ENCODE data around the gene CHST5. TPM values are rescaled to one million over a fixed set of nuclear protein-coding genes. Genes with fewer than 3 reads are reported as not detected.
"Not testable (repeated sequence)": the region's sequence is repeated elsewhere in the genome, so short reads cannot be mapped to it uniquely, and the experiment has no call there.

Gene CHST5
- total RNA-seq, 1 donor from 2014 or later = 0.07 TPM

DNA sequence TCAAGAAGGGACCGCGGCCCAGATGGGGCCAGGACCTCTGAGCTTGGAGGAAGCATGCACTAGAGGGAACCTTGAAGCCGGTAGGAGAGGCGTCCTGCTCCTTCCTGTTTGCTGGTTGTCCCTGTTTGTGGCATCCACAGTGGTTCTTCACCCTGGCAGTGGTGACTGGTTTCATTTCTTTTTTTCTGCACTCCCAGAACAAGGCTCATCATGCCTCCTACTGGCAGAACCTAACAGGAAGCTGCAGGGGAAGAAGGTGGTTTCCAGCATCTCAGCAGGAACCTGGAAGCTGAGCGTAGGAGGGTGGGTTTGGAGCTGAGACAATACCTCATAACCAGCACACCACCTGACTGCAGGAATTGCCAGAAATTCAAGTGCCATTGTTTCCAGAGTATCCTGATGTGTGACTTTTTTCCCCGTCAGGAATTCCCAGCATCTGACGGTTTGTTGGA lies 14.3 kb upstream of the CHST5 start:
- H3K4me1 Mint-ChIP-seq (ENCODE audit: low read depth) = peaks cover 5% of the 10 kb centered on the region
- no peaks in the 10 kb centered on the region for H3K27me3 Mint-ChIP-seq (ENCODE audit: low read depth)
- H3K4me3 Mint-ChIP-seq (ENCODE audit: unreplicated experiment) = no peak overlapping the region
- no peak overlapping the region for H3K27ac Mint-ChIP-seq (ENCODE audit: unreplicated experiment)
- TF ChIP-seq, protein P1, sequence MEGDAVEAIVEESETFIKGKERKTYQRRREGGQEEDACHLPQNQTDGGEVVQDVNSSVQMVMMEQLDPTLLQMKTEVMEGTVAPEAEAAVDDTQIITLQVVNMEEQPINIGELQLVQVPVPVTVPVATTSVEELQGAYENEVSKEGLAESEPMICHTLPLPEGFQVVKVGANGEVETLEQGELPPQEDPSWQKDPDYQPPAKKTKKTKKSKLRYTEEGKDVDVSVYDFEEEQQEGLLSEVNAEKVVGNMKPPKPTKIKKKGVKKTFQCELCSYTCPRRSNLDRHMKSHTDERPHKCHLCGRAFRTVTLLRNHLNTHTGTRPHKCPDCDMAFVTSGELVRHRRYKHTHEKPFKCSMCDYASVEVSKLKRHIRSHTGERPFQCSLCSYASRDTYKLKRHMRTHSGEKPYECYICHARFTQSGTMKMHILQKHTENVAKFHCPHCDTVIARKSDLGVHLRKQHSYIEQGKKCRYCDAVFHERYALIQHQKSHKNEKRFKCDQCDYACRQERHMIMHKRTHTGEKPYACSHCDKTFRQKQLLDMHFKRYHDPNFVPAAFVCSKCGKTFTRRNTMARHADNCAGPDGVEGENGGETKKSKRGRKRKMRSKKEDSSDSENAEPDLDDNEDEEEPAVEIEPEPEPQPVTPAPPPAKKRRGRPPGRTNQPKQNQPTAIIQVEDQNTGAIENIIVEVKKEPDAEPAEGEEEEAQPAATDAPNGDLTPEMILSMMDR (IDR thresholded peaks at IDR 0.05) = peak; percentile 66
- no peaks in the 10 kb centered on the region for H3K9me3 Mint-ChIP-seq (ENCODE audit: low read depth)
- no peak for DNase-seq (ENCODE audit: low spot score)
- H3K36me3 Mint-ChIP-seq (ENCODE audit: low read depth) = no peaks in the 10 kb centered on the region

DNA sequence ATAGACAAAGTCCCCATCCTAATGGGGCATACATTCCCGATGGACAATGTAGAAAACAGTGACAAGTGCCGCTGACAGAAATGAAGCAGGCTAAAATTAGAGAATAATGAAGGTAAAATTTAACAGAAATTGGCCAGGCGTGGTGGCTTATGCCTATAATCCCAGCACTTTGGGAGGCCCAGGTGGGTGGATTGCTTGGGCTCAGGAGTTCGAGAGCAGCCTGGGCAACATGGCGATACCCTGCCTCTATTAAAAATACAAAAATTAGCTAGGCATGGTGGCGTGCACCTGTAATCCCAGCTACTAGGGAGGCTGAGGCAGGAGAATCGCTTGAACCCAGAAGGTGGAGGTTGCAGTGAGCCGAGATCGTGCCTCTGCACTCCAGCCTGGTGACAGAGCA lies 12.5 kb upstream of the CHST5 start:
- not testable (repeated sequence) for DNase-seq (ENCODE audit: low spot score); H3K4me3 Mint-ChIP-seq (ENCODE audit: unreplicated experiment); H3K9me3 Mint-ChIP-seq (ENCODE audit: low read depth); H3K36me3 Mint-ChIP-seq (ENCODE audit: low read depth); H3K27me3 Mint-ChIP-seq (ENCODE audit: low read depth); H3K4me1 Mint-ChIP-seq (ENCODE audit: low read depth); H3K27ac Mint-ChIP-seq (ENCODE audit: unreplicated experiment)

DNA sequence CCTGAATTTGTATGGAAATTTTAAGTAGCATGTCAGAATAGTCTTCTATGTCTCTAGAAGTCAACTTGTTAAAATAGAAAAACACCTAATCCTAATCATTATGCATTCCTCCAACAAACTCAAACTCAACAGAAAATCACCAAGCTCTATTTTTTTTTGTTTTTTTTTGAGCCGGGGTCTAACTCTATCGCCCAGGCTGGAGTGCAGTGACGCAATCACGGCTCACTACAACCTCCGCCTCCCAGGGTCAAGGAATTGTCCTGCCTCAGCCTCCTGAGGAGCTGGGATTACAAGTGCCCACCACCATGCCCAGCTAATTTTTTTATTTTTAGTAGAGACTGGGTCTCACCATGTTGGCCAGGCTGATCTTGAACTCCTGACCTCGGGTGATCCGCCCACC lies 10.4 kb upstream of the CHST5 start:
- Mint-ChIP-seq H3K4me3 (ENCODE audit: unreplicated experiment) (no peak overlapping the region), H3K9me3 (ENCODE audit: low read depth) (no peaks in the 10 kb centered on the region), H3K4me1 (ENCODE audit: low read depth) (no peaks in the 10 kb centered on the region), H3K36me3 (ENCODE audit: low read depth) (peaks cover 2% of the 10 kb centered on the region), H3K27ac (ENCODE audit: unreplicated experiment) (no peak overlapping the region), H3K27me3 (ENCODE audit: low read depth) (no peaks in the 10 kb centered on the region)
- TF ChIP-seq, protein P1 (IDR thresholded peaks at IDR 0.05) = no peak
- no peak for DNase-seq (ENCODE audit: low spot score)

DNA sequence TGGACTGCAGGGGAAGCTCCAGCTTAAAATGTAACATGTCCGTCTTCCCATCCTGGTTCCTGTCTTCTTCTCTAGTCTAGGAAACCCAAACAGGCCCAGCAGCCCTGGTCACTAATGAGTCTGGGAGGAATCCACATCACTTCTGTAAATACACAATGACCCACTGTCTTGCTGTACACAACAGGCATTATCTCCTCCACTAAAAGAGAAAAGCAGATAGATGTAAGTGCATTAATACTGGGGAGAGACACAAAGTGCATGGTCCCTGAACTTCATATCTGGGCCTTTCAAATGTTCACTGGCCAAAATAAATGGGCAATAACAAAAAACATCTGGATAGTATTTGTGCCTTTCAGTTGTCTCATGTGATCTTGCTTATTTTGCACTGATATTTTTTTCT lies 10.0 kb upstream of the CHST5 start:
- not testable (repeated sequence) for DNase-seq (ENCODE audit: low spot score)

DNA sequence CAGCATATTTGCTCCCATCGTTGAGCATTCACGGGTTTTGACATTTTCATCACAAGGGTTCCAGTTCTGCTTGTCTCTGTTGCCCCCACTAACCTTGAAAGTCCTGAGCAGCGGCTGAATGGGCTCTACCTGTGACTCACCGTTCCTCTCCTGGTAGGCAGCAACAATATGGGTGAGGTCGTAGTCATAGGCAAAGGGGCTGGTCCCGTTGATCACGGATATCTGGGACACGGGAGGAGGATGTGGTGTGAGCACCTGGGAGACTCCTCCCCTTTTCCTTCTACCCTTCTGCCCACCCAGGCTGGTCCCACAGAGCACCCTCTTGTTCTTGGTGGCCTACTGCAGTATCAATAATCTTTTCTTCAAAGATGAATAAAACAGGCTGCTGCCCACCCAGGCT lies 6.6 kb upstream of the CHST5 start:
- H3K36me3 Mint-ChIP-seq (ENCODE audit: low read depth) = not testable (repeated sequence)

More for the DNA sequence above, 10.0 kb upstream of the CHST5 start:
- not testable (repeated sequence) for H3K27ac Mint-ChIP-seq (ENCODE audit: unreplicated experiment); H3K9me3 Mint-ChIP-seq (ENCODE audit: low read depth); H3K4me3 Mint-ChIP-seq (ENCODE audit: unreplicated experiment); H3K4me1 Mint-ChIP-seq (ENCODE audit: low read depth); H3K36me3 Mint-ChIP-seq (ENCODE audit: low read depth); H3K27me3 Mint-ChIP-seq (ENCODE audit: low read depth)

DNA sequence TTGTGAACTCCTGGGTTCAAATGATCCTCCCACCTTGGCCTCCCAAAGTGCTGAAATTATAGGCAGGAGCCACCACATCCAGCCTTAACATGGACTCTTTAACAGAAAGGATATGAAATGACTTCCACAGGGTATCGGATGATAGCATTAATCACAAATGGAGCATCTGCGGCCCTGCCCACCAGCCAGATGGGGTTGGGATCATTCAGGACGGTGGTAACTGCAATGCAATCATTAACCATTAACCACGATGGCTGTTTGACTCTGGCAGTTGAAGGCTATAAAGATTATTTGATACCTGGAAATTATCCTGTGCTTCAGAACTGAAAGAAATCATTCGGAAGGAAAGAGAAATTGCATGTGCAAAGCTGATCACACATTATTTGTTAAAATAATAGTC lies 5.3 kb upstream of the CHST5 start:
- Mint-ChIP-seq H3K4me3 (ENCODE audit: unreplicated experiment) (no peak overlapping the region), H3K9me3 (ENCODE audit: low read depth) (no peaks in the 10 kb centered on the region), H3K27ac (ENCODE audit: unreplicated experiment) (no peak overlapping the region), H3K36me3 (ENCODE audit: low read depth) (peaks cover 2% of the 10 kb centered on the region), H3K4me1 (ENCODE audit: low read depth) (no peaks in the 10 kb centered on the region), H3K27me3 (ENCODE audit: low read depth) (no peaks in the 10 kb centered on the region)
- TF ChIP-seq, protein P1 (IDR thresholded peaks at IDR 0.05) = no peak
- DNase-seq (ENCODE audit: low spot score) = peak; percentile 13

More for the DNA sequence above, 6.6 kb upstream of the CHST5 start:
- not testable (repeated sequence) for H3K27ac Mint-ChIP-seq (ENCODE audit: unreplicated experiment); H3K9me3 Mint-ChIP-seq (ENCODE audit: low read depth); H3K27me3 Mint-ChIP-seq (ENCODE audit: low read depth); H3K4me3 Mint-ChIP-seq (ENCODE audit: unreplicated experiment); H3K4me1 Mint-ChIP-seq (ENCODE audit: low read depth)
- DNase-seq (ENCODE audit: low spot score) = peak; percentile 24

DNA sequence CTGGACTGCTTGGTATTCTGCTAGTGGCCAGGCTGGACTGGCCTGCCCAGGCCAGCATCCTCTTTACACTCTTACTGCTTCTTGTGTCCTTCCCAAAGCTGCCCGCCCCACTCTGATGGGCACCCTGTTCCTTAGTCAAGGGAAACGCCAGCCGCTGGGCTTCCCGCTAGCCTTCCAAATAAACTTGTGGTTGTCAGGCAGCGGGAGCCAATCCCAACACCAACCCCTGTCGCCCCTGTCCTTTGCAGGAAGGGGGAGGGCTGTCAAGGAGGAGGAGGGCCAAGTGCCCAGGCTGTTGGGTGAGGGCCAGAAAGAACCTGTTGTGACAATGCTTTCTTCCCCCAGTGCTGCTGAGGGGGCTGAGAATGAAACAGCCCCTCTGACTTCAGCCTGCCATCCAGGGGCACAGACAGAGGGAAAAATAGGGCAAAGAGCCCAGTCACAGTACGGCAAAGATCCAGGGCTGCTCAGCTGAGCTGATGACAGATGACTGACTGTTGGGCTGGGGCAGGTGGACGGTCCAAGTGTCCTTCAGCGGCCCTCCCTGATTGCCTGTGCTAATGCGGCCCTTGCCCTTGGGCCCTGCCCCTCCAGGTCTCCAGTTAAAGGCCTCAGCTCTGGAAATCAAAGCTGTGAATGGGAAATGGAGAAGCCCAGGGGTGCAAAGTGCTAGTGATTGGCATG lies 3.1 kb upstream of the CHST5 start:
- not testable (repeated sequence) for H3K9me3 Mint-ChIP-seq (ENCODE audit: low read depth); H3K4me1 Mint-ChIP-seq (ENCODE audit: low read depth); H3K36me3 Mint-ChIP-seq (ENCODE audit: low read depth); H3K27me3 Mint-ChIP-seq (ENCODE audit: low read depth); H3K4me3 Mint-ChIP-seq (ENCODE audit: unreplicated experiment); H3K27ac Mint-ChIP-seq (ENCODE audit: unreplicated experiment)
- peak; percentile 22 for DNase-seq (ENCODE audit: low spot score)
